IMR-90 (cell line): Measurements from ENCODE around the gene GNL3L. TPM values are rescaled to one million over a fixed set of nuclear protein-coding genes. Genes with fewer than 3 reads are reported as not detected.

Experiments used
- ATAC-seq: fragments of 200-7000 bp; cut with Tn5 transposase; 2 replicates; pipeline ENCODE4 v1.9.1; 2020; ENCODE audit warnings: low read depth, mild to moderate bottlenecking, moderate library complexity
- BruUV-seq: library from RNA; stranded (reverse); fragments of 400-500 nt; replicated peaks from 2 replicates; lab custom pipeline; 2021; lab: Mats Ljungman, UMichigan
- CTCF ChIA-PET: fragments of 300-600 bp; formaldehyde crosslinking; extraction: SDS; loops from one replicate; lab custom pipeline; 2021; ENCODE audit warnings: antibody characterized with exemption; lab: Yijun Ruan, JAX
- POLR2A ChIA-PET: fragments of 300-600 bp; sonication (Branson Sonifier 250); formaldehyde crosslinking; loops from one replicate; lab custom pipeline; 2022; ENCODE audit warnings: antibody characterized with exemption; ENCODE audit not compliant: unreplicated experiment; lab: Charles Lee
- DNase-seq: peaks from one replicate; pipeline ENCODE4 v3.0.0; 2013
- H2AFZ ChIP-seq: replicated peaks from 2 replicates; pipeline ENCODE3; 2013; ENCODE audit warnings: low read length, mild to moderate bottlenecking; ENCODE audit not compliant: poor library complexity
- H2AK5ac ChIP-seq: 2 replicates; pipeline ENCODE4 v1.6.1; 2013; ENCODE audit warnings: low read depth, low read length, inconsistent platforms
- H2AK9ac ChIP-seq: replicated peaks from 2 replicates; pipeline ENCODE3; 2013; ENCODE audit warnings: mild to moderate bottlenecking, low read depth, low read length, moderate library complexity; ENCODE audit not compliant: poor library complexity
- H2BK120ac ChIP-seq: 2 replicates; pipeline ENCODE4 v1.6.1; 2013; ENCODE audit warnings: low read depth, low read length, inconsistent platforms
- H2BK15ac ChIP-seq: 3 replicates; pipeline ENCODE4 v1.6.1; 2013; ENCODE audit warnings: low read depth, low read length, inconsistent platforms
- H2BK20ac ChIP-seq: 2 replicates; pipeline ENCODE4 v1.6.1; 2013; ENCODE audit warnings: low read depth, mild to moderate bottlenecking, inconsistent platforms, low read length, moderate library complexity
- H2BK5ac ChIP-seq: 2 replicates; pipeline ENCODE4 v1.6.1; 2013; ENCODE audit warnings: mild to moderate bottlenecking, low read depth, low read length, inconsistent platforms; ENCODE audit not compliant: poor library complexity, severe bottlenecking
- H3K14ac ChIP-seq: replicated peaks from 2 replicates; pipeline ENCODE4 v1.6.1; 2013; ENCODE audit warnings: low read depth, low read length, inconsistent platforms
- H3K18ac ChIP-seq: 2 replicates; pipeline ENCODE4 v1.6.1; 2013; ENCODE audit warnings: low read depth, low read length, control low read depth
- H3K23ac ChIP-seq: 2 replicates; pipeline ENCODE4 v1.6.1; 2013; ENCODE audit warnings: low read depth, low read length, inconsistent platforms
- H3K27ac ChIP-seq: 2 replicates; pipeline ENCODE4 v1.5.1; 2013; ENCODE audit warnings: mild to moderate bottlenecking, control low read depth, low read length; ENCODE audit not compliant: insufficient read depth
- H3K27me3 ChIP-seq: 2 replicates; pipeline ENCODE4 v1.6.1; 2013; ENCODE audit warnings: low read length; ENCODE audit not compliant: control insufficient read depth, insufficient read depth
- H3K36me3 ChIP-seq: 2 replicates; pipeline ENCODE4 v1.6.1; 2013; ENCODE audit warnings: low read length, mixed read lengths; ENCODE audit not compliant: control insufficient read depth, insufficient read depth
- H3K4ac ChIP-seq: 2 replicates; pipeline ENCODE4 v1.6.1; 2013; ENCODE audit warnings: low read depth, low read length, inconsistent platforms
- H3K4me1 ChIP-seq: 2 replicates; pipeline ENCODE4 v1.6.1; 2013; ENCODE audit warnings: low read length, mixed read lengths; ENCODE audit not compliant: control insufficient read depth, insufficient read depth
- H3K4me2 ChIP-seq: 2 replicates; pipeline ENCODE4 v1.6.1; 2013; ENCODE audit warnings: low read depth, mild to moderate bottlenecking, control low read depth, low read length, moderate library complexity
- H3K4me3 ChIP-seq: 2 replicates; pipeline ENCODE4 v1.5.1; 2013; ENCODE audit warnings: low read depth, mild to moderate bottlenecking, control low read depth, low read length, moderate library complexity; ENCODE audit not compliant: insufficient read depth
- H3K56ac ChIP-seq: 2 replicates; pipeline ENCODE4 v1.6.1; 2013; ENCODE audit warnings: low read length, inconsistent platforms; ENCODE audit not compliant: insufficient read depth; ENCODE audit errors: extremely low read depth
- H3K79me1 ChIP-seq, 2 experiments: 2 replicates each; pipeline ENCODE4 v1.6.1; 2013; ENCODE audit warnings: low read length in 2 of 2, inconsistent platforms in 1 of 2, low read depth in 1 of 2
- H3K9ac ChIP-seq: 2 replicates; pipeline ENCODE4 v1.6.1; 2013; ENCODE audit warnings: low read depth, low read length, control low read depth
- H3K9me1 ChIP-seq: 2 replicates; pipeline ENCODE4 v1.6.1; 2013; ENCODE audit warnings: low read length, inconsistent platforms; ENCODE audit not compliant: insufficient read depth
- H3K9me3 ChIP-seq: 2 replicates; pipeline ENCODE4 v1.6.1; 2013; ENCODE audit warnings: low read length; ENCODE audit not compliant: control insufficient read depth, insufficient read depth
- H4K20me1 ChIP-seq: 2 replicates; pipeline ENCODE4 v1.6.1; 2013; ENCODE audit warnings: low read length, inconsistent platforms; ENCODE audit not compliant: insufficient read depth
- H4K5ac ChIP-seq: 2 replicates; pipeline ENCODE4 v1.6.1; 2013; ENCODE audit warnings: mild to moderate bottlenecking, low read depth, low read length, control low read depth
- H4K8ac ChIP-seq, 2 experiments: 2 replicates each; pipeline ENCODE4 v1.6.1; 2013; ENCODE audit warnings: low read depth in 2 of 2, low read length in 2 of 2, control low read depth in 1 of 2, inconsistent platforms in 1 of 2
- H4K91ac ChIP-seq: 2 replicates; pipeline ENCODE4 v1.6.1; 2013; ENCODE audit warnings: low read depth, low read length, inconsistent platforms; ENCODE audit not compliant: insufficient read depth
- BHLHE40 ChIP-seq: fragments of 150-350 bp; IDR thresholded peaks from 2 replicates; pipeline ENCODE4 v1.6.1; 2016; ENCODE audit warnings: mild to moderate bottlenecking, low read depth, low read length
- CEBPB ChIP-seq: IDR thresholded peaks from 2 replicates; pipeline ENCODE4 v1.6.1; 2012; ENCODE audit warnings: low read depth, low read length, improper control_type of control experiment
- CHD1 ChIP-seq: IDR thresholded peaks from 2 replicates; pipeline ENCODE4 v1.6.1; 2012; ENCODE audit warnings: low read depth, low read length, improper control_type of control experiment
- ELK1 ChIP-seq: fragments of 150-350 bp; IDR thresholded peaks from 2 replicates; pipeline ENCODE4 v1.6.1; 2016; ENCODE audit warnings: low read depth, mild to moderate bottlenecking, low read length, moderate library complexity, borderline replicate concordance
- FOS ChIP-seq: fragments of 150-350 bp; IDR thresholded peaks from 2 replicates; pipeline ENCODE4 v1.6.1; 2016; ENCODE audit warnings: low read depth, low read length
- MAFK ChIP-seq: IDR thresholded peaks from 2 replicates; pipeline ENCODE4 v1.6.1; 2012; ENCODE audit warnings: low read depth, low read length, improper control_type of control experiment
- MAZ ChIP-seq: IDR thresholded peaks from 2 replicates; pipeline ENCODE4 v1.6.1; 2012; ENCODE audit warnings: low read depth, mild to moderate bottlenecking, low read length, improper control_type of control experiment, moderate library complexity, borderline replicate concordance
- MXI1 ChIP-seq: IDR thresholded peaks from 2 replicates; pipeline ENCODE4 v1.6.1; 2012; ENCODE audit warnings: low read depth, mild to moderate bottlenecking, low read length, moderate library complexity, borderline replicate concordance
- NFE2L2 ChIP-seq: fragments of 150-350 bp; IDR thresholded peaks from 2 replicates; pipeline ENCODE4 v1.6.1; 2016; ENCODE audit warnings: low read depth, mild to moderate bottlenecking, low read length
- POLR2A ChIP-seq: IDR thresholded peaks from 2 replicates; pipeline ENCODE4 v1.6.1; 2012; ENCODE audit warnings: mild to moderate bottlenecking, low read depth, low read length
- RAD21 ChIP-seq: IDR thresholded peaks from 2 replicates; pipeline ENCODE4 v1.6.1; 2012; ENCODE audit warnings: low read length, improper control_type of control experiment
- RCOR1 ChIP-seq: IDR thresholded peaks from 2 replicates; pipeline ENCODE4 v1.6.1; 2012; ENCODE audit warnings: mild to moderate bottlenecking, low read length, improper control_type of control experiment; ENCODE audit not compliant: insufficient replicate concordance
- RFX5 ChIP-seq: IDR thresholded peaks from 2 replicates; pipeline ENCODE4 v1.8.0; 2012; ENCODE audit warnings: low read depth, mild to moderate bottlenecking, low read length, moderate library complexity
- SMC3 ChIP-seq: fragments of 150-350 bp; IDR thresholded peaks from 2 replicates; pipeline ENCODE4 v1.6.1; 2016; ENCODE audit warnings: low read depth, mild to moderate bottlenecking, antibody characterized with exemption, low read length, moderate library complexity
- WGBS, 2 experiments: methylation state at CpG; one replicate each; pipeline versions ENCODE4 v1.1.5 to v1.1.7; 2013; ENCODE audit warnings: missing lambda C conversion rate in 2 of 2; ENCODE audit not compliant: insufficient read length in 1 of 2; ENCODE audit errors: extremely low coverage in 2 of 2; 5-methylcytosine and 5-hydroxymethylcytosine counted together
- dilution Hi-C: fragments of 300-500 bp; cut with HindIII; formaldehyde crosslinking; loops from one replicate; pipeline ENCODE4 v1.14.3; 2018; ENCODE audit warnings: low sequenced_read_pairs; ENCODE audit not compliant: unreplicated experiment
- in situ Hi-C: fragments of 300-500 bp; cut with MboI; formaldehyde crosslinking; loops from 3 replicates; pipeline ENCODE4 v1.14.3; 2019; ENCODE audit warnings: low sequenced_read_pairs, inconsistent platforms, mixed read lengths
- intact Hi-C: fragments of 100-400 bp; cut with micrococcal nuclease; formaldehyde crosslinking; loops from 2 replicates; pipeline ENCODE4 v1.10.0; 2022
- polyA plus RNA-seq, 3 experiments: library from polyadenylated mRNA; depleted of rRNA; stranded (reverse); fragments of >200 nt; gene quantifications; 2 replicates each; pipeline ENCODE4 v1.2.3, GENCODE V29; 2012; ENCODE audit warnings: low replicate concordance in 1 of 3
- total RNA-seq: library from RNA; depleted of rRNA; stranded (reverse); fragments of >200 nt; gene quantifications from 2 replicates; pipeline ENCODE4 v1.2.3, GENCODE V29; 2012
- TF ChIP-seq, protein P1 (sequence below): conservative IDR thresholded peaks from 2 replicates; pipeline ENCODE4 v1.5.1; 2012; ENCODE audit warnings: mild to moderate bottlenecking, low read depth, low read length, improper control_type of control experiment
- TF ChIP-seq, protein P2 (sequence below): fragments of 150-350 bp; IDR thresholded peaks from 2 replicates; pipeline ENCODE4 v1.6.1; 2017; ENCODE audit warnings: mild to moderate bottlenecking, antibody characterized with exemption, low read length, low read depth

Gene GNL3L
- total and polyA plus RNA-seq, 2 of the 4 experiments (the other 2 are of a cell fraction) = 16.5 to 48.8 TPM

DNA sequence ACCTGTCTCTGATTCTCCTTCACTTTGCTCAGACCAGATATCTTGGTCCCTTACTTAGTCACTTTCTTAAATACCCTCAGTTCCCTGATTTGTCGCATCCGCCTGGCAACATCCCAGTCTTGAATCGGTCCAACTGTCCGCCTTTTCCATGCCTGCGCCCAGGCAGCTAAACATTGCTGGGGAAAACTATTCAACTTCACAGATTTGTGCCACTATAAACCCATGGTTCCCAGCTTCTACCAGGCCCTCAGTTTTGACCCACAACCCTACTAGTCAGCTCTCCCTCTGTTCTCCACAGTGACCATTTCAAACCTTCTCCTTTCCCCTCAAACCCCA lies 33.5 kb upstream of the GNL3L start:
- no peak for ATAC-seq
- POLR2A ChIA-PET = no interaction called here

More for the DNA sequence above, 33.5 kb upstream of the GNL3L start:
- no peaks in the 10 kb centered on the region; the same call in 1 of the 2 replicates for H3K9me1 ChIP-seq
- no peak overlapping the region for H2BK120ac ChIP-seq
- peak overlapping the region; percentile 42; the same call in 1 of the 2 replicates for H3K18ac ChIP-seq
- H4K5ac ChIP-seq = peak overlapping the region; percentile 61; the same call in 1 of the 2 replicates
- CTCF ChIA-PET = interaction anchor here (0.6 kb wide), 1 partner anchor 15 kb away, joined by 4 read pairs; no protein-coding TSS in a partner anchor
- H2BK20ac ChIP-seq = no peak overlapping the region
- dilution Hi-C loops (no loop called here), intact Hi-C loops (loop anchor here (2.0 kb wide), 1 partner anchor 32 kb away; no protein-coding TSS in a partner anchor), in situ Hi-C loops (no loop called here)
- peak overlapping the region; percentile 37; the same call in 1 of the 2 replicates for H3K4me3 ChIP-seq
- peak overlapping the region; percentile 87 for H3K9ac ChIP-seq
- DNase-seq = no peak
- no peak overlapping the region for H3K23ac ChIP-seq
- peak overlapping the region; percentile 73 to 88 for H4K8ac ChIP-seq
- no peak overlapping the region for H2BK15ac ChIP-seq
- TF ChIP-seq RFX5 (no peak), RAD21 (no peak), NFE2L2 (no peak), CEBPB (no peak), MXI1 (no peak), POLR2A (no peak), BHLHE40 (no peak), MAZ (no peak), FOS (no peak), MAFK (no peak), SMC3 (no peak), ELK1 (no peak), CHD1 (no peak), RCOR1 (no peak)
- TF ChIP-seq, protein P1, sequence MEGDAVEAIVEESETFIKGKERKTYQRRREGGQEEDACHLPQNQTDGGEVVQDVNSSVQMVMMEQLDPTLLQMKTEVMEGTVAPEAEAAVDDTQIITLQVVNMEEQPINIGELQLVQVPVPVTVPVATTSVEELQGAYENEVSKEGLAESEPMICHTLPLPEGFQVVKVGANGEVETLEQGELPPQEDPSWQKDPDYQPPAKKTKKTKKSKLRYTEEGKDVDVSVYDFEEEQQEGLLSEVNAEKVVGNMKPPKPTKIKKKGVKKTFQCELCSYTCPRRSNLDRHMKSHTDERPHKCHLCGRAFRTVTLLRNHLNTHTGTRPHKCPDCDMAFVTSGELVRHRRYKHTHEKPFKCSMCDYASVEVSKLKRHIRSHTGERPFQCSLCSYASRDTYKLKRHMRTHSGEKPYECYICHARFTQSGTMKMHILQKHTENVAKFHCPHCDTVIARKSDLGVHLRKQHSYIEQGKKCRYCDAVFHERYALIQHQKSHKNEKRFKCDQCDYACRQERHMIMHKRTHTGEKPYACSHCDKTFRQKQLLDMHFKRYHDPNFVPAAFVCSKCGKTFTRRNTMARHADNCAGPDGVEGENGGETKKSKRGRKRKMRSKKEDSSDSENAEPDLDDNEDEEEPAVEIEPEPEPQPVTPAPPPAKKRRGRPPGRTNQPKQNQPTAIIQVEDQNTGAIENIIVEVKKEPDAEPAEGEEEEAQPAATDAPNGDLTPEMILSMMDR = no peak
- TF ChIP-seq, protein P2, sequence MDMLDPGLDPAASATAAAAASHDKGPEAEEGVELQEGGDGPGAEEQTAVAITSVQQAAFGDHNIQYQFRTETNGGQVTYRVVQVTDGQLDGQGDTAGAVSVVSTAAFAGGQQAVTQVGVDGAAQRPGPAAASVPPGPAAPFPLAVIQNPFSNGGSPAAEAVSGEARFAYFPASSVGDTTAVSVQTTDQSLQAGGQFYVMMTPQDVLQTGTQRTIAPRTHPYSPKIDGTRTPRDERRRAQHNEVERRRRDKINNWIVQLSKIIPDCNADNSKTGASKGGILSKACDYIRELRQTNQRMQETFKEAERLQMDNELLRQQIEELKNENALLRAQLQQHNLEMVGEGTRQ = no peak
- H4K91ac ChIP-seq = peak overlapping the region; percentile 62; the same call in 1 of the 2 replicates
- H2AK9ac ChIP-seq = peak overlapping the region; percentile 20
- peak overlapping the region; percentile 85; the same call in 1 of the 2 replicates for H3K14ac ChIP-seq
- H3K27me3 ChIP-seq = no peaks in the 10 kb centered on the region
- no peak overlapping the region for H2BK5ac ChIP-seq
- H4K20me1 ChIP-seq = no peaks in the 10 kb centered on the region
- H3K4me1 ChIP-seq = peaks cover 7% of the 10 kb centered on the region
- WGBS, 2 experiments = 63% methylated on average over 5 of the region's 5 CpGs; no CpG with 5 or more reads in 1 of the 2 experiments
- peak overlapping the region; percentile 8 for H3K4ac ChIP-seq
- H3K36me3 ChIP-seq = no peaks in the 10 kb centered on the region
- H3K27ac ChIP-seq = peak overlapping the region; percentile 80
- H3K4me2 ChIP-seq = peak overlapping the region; percentile 82
- peak overlapping the region; percentile 41; the same call in 1 of the 2 replicates for H3K56ac ChIP-seq
- H3K9me3 ChIP-seq = no peaks in the 10 kb centered on the region
- peaks cover 4 to 20% of the 10 kb centered on the region in 2 experiments for H3K79me1 ChIP-seq
- H2AFZ ChIP-seq = peak overlapping the region; percentile 86
- BruUV-seq = no TSS peak
- H2AK5ac ChIP-seq = no peak overlapping the region
